Stimulated activated CD4-positive, alpha-beta T cell treated with anti-CD3 and anti-CD28 coated beads, Interleukin-12 subunit alpha, Interleukin-12 subunit beta, amount 100 ng/mL, for 48 hours (primary cell): ENCODE results near the gene ACSS1.
"Not testable (repeated sequence)": the region's sequence is repeated elsewhere in the genome, so short reads cannot be mapped to it uniquely, and the experiment has no call there.

ENCODE experiments used
- DNase-seq, 3 donors: peaks; one replicate each; pipeline ENCODE4 v3.0.0-alpha.2; 2020; ENCODE audit warnings: low read depth in 2 of 3, low spot score in 1 of 3

Gene ACSS1

DNA sequence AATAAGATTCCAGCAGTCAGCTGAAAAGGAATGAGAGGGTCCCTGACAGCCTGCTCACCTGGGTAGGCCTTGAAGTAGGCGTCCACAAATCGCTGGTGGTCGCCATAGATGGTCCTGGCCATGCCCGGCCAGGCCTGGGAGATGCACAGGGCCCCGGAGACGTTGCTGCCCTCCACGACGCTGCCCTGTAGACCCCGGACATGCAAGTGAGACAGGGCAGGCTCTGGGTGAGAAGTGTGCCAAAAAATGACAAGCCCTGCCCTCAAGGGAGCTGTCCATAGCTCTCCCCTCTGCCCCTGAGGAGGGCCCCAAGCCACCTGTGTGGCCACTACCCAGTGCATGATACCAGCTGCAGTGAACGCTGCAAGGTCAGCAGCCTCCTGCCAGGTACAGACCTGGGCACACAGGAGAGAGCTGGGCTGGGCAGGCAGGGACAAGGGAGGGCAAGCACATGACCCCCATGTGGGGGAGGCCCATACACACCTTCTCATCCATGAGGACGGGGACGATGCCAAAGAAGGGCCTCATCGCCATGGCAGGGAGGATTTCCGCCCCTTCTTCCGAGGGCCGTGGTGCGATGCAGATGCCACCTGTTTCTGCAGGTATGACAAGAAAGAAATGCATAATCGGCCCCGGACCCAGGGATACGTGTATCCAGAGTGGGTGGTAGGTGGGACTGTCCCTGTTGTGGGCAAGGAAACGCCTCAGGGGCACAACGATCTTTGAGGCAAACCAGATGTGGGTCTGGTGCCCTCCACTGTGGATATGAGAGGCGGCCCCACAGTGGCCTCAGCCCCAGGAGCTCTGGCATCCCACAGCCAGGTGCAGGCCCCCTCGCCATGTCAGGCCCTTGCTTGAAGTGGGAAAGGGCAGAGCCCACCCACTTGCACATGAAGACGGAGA is 44.2 kb downstream of the ACSS1 start:
- DNase-seq = no peak

DNA sequence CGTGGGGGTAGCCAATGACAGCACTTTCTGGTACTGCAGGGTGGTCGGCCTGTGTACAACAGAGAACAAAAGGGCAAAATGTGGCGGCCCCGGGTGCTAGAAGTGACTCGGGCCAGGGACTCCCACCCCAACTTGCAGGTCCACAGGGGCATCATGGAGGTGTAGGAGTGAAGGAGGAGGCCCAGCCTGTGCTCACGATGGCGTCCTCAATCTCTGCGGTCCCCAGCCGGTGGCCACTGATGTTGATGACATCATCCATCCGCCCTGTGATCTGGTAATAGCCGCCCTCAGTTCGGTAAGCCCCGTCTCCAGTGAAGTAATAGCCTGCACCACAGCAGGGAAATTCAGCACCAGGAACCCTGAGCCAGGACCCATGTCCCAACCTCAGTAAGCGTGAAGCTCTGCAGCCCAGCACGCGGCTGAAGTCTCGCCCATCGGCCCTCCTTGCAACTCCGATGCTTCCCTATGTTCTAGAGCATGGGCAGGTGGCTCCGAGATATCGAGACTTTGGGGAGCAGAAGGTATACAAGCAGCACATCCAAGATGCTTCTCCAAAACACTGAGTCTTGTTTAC is 45.2 kb downstream of the ACSS1 start:
- no peak for DNase-seq

DNA sequence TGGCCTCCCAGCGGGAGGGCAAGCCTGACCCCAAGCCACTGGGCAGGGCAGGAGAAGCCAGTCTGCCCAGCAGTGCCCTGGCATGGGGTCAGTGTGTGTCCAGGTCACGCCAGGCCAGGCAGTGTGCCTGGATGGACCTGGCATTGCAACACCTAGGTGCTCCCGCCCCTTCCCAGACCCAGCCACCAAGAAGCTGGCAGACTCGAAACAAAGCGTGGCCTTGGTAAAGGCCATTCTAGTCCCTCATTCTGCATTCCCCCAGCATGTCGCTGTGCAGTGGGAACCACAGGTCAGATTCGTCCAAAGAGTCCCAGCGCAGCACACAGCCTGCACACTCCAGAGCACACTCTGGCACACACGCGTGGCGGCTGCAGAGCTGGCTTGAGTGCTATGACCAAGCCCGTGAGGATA is 46.1 kb downstream of the ACSS1 start:
- DNase-seq = no peak

DNA sequence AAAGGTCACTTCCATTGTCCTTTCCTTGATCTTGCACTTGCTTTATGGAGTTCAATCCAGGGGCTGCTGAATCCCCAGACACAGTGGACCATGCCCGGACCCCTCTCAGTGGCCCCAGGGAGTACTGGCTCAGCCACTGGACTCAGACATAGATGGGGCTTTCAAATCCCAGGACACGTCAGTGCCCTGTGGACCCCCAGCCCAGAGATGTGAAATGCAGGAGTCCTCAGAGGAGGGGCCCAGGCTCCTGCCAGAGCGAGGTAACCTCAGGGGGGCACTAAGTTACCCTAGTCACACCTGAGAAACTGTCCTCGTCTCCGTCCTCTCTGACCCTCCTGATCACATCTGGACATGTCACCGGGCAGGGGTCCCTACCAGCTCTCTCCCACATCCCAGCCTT is 46.7 kb downstream of the ACSS1 start:
- DNase-seq = no peak

DNA sequence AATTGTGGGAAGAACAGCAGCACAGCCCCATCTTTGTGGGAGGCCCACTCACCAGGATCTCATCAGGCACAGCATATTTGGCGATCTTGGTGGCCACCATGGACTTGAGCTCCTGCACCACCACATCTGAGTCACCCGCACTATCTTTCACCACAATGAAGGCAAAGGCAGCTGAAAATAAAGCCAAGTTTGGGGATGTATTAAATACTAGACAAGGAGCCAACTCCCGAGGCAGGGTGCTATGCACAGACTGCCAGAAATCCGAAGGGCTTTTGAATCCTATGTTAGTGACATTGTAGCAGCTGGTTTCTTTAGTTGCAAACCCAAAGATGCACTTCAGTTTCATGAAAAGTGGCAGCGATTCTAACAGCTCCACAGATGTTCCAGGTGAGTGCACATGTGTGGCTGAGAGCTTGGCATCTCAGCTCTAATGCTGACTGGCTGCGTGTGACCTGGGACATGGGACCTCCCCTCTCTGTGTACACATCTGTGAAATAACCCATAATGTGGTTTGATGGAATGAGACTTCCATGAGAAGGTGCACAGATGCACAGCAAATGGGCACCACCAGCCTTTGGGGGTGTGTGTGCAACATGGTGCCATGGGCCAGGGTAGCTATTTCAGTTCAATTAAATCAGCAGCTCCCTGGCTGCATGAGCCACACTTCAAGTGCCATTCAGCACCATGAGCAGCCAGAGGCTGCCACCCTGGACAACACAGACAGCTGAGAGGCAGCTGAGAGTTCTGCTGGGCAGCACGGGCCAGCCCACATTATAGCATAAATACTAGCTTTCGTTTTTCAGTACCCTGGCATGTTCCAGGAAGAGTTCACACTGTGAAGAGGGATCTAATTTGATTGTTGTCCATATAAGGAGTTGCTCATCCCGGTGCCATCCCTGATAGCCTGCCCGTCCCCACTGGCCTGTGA is 48.5 kb downstream of the ACSS1 start:
- no peak for DNase-seq

DNA sequence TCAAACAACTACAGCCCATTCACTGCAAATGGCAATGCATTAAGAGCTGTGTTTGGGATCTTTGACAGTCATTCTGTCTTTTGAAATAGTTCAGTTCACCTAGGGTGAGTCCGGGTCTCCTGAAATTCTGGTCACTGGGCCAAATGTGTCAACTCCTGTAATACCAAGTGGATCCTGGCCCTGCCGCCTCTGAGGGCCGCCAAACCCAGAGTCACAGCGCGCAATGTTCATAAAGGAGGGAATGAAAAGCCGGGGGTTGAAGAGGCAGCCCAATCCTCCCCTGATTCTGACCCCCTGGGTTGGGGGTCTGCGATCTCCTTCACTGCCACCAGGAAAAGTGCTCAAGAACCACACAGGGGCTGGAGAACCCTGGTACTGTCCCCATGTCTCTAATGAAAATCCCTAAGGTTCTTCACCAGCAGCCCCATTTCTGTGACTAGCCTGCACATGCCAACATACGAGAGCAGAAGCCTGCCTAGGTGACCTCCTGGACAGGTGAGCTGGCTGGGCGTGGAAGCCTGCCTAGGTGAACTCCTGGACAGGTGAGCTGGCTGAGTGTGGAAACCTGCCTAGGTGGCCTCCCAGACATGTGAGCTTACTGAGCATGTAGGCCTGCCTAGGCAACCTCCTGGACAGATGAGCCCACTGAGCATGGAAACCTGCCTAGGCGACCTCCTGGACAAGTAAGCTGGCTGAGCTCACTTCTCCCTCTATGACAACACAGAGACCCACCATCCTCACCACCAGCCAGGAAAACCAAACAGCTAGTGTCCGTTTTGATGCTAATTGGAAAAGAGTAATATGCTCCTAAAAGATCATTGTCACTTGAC is 49.3 kb downstream of the ACSS1 start:
- DNase-seq = no peak

GRCh38 chr20:25007491-25008305 is 50.2 kb downstream of the ACSS1 start:
- DNase-seq = no peak

DNA sequence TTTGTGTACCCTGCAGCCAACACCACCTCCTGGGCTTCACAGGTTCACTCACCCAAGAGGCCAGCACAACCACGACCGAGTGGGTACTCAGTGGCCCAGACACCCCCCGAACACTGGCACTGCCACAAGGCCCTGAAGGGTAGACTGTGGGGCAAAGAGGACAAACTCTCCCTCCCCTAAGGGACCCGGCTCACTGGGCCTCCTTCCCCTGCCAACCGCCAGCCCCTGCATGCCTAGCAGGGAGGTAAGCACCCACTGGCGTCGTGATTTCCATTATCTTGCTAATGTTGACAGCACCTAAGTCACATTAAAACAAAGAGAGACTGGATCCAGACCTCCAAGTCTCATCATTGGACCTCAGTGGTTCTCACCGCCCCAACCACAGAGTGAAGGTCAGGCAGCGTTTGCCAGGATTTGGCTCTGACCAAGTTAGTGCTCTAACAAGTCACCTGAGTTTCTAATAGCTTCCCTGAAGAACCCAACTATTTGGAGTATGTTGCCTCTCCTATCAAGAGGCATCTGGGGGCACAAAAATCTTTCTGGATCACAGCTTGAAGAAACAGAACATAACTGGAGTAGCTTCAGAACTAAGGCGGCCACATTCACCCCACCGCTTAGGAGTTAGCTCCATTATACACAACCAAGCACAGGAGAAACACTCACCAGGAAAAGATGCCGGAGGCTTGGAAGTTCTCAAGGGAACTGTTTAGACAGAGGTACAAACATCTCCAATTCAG is 51.3 kb downstream of the ACSS1 start:
- DNase-seq = no peak

DNA sequence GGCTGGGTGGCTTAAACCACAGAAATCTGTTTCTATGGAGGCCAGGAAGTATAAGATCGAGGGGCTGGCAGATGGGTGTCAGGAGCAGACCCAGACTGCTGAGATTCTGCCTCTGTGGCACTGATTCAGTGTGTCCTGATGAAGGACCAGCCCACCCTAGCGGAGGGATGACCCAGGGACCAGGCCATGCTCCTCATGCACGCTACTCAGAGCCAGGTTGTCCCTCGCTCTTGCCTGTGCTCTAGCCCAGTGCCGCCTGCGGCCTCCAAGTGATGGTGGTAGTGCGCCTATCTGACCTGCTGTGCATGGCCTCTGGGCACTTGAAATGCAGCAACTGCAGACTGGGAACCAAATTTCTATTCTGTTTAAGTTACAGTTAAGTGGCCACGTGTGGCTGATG is 52.3 kb downstream of the ACSS1 start:
- DNase-seq = no peak

GRCh38 chr20:25005220-25005619 is 52.7 kb downstream of the ACSS1 start:
- no peak for DNase-seq

DNA sequence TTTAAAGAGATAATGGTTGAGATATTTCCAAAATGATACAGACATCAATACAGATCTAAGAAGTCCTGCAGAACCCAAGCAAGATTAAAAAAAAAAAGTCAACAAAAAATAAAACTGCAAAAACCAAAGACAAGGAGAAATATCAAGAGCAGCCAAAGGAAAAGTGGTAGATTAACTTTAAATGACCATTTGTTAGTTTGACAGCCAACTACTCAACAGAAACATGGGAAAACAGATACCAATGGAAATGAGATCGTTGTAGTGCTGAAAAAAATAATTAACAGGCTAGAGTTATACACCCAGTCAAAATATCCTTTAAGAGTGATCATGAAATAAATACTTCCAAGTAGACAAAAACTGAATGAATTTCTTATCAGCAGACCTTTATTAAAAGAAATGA is 54.9 kb downstream of the ACSS1 start:
- DNase-seq = no peak

DNA sequence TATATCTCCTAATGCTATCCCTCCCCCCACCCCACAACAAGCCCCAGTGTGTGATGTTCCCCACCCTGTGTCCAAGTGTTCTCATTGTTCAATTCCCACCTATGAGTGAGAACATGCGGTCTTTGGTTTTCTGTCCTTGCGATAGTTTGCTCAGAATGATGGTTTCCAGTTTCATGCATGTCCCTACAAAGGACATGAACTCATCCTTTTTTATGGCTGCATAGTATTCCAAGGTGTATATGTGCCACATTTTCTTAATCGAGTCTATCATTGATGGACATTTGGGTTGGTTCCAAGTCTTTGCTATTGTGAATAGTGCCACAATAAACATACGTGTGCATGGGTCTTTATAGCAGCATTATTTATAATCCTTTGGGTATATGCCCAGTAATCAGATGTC is 56.6 kb downstream of the ACSS1 start:
- not testable (repeated sequence) for DNase-seq

GRCh38 chr20:25000268-25000801 is 57.6 kb downstream of the ACSS1 start:
- no peak for DNase-seq

DNA sequence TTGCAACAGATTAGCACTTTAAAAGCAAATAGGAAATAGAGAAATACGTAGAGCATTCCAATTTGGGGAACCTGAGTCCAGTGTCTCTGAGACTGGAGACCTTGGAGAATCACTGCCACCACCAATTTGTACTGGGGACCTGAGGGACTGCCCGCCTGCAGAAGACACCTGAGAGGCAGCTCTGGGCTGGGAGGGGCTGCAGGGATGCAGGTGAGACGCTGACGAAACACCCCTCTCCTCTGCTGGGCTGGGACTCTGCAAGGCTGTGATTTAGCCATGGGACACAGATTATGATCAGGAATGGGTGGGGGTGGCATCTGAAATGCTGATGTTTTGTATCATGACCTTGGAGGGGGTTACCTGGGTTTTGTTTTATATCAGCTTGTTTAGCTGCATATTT is 58.4 kb downstream of the ACSS1 start:
- DNase-seq = no peak

- DNase-seq = no peak
Measured at GRCh38 chr20:24998631-24999445, 59.1 kb downstream of the ACSS1 start.

DNA sequence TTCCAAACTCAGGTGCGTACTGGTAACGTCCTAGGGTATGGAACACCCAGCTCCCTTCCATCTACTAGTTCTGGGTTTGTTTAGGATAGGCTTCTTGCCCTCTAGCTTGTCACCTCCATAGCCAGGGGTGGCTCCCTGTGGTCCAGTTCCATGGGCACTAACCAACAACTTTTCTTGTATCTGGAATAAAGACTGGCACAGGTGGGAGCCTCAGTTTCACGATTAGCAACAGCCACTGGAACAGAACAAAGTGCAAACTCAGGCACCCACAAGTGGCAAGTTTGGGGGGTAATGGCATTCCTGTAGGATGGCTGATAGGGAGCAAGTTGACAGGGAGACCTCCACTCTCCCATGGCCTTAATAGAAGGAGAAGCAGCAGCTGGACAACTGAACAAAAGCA is 59.8 kb downstream of the ACSS1 start:
- DNase-seq = no peak

GRCh38 chr20:24996449-24997377 is 61.2 kb downstream of the ACSS1 start:
- DNase-seq = no peak
